Colon (tissue), 2 donors: ENCODE results near the gene PSME1.
A peak's percentile ranks its signal among the peaks of the same experiment; 100 is the strongest.
"Not testable (repeated sequence)": the region's sequence is repeated elsewhere in the genome, so short reads cannot be mapped to it uniquely, and the experiment has no call there.

Experiments used
- FAIRE-seq: peaks from 2 replicates; lab custom pipeline; 2012; peaks lifted over from hg19 to GRCh38; lab: Jason Lieb, UNC
- donor health status: control.
- donor health status: control.

PSME1 gene

DNA sequence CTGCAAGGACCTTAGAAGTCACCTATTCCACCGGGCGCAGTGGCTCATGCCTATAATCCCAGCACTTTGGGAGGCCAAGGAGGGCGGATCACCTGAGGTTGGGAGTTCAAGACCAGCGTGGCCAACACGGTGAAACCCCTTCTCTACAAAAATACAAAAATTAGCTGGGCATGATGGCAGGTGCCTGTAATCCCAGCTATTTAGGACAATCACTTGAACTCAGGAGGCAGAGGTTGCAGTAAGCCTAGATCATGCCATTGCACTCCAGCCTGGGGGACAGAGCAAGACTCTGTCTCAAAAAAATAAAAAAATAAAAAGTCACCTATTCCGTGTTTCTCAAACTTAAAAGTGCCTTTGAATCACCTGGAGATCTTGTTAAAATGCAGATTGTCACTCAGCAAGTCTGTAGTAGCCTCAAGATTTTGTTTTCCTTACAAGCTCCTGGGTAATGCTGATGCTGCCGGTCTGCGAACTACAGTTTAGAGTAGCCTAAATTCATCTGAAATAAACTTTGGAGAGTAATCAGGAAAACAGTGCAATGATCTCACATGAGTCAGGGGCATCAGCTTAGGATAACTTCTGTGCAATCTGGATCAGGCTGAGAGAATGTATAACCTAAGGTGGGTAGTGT is 30.3 kb upstream of the PSME1 start:
- not testable (repeated sequence) for FAIRE-seq

DNA sequence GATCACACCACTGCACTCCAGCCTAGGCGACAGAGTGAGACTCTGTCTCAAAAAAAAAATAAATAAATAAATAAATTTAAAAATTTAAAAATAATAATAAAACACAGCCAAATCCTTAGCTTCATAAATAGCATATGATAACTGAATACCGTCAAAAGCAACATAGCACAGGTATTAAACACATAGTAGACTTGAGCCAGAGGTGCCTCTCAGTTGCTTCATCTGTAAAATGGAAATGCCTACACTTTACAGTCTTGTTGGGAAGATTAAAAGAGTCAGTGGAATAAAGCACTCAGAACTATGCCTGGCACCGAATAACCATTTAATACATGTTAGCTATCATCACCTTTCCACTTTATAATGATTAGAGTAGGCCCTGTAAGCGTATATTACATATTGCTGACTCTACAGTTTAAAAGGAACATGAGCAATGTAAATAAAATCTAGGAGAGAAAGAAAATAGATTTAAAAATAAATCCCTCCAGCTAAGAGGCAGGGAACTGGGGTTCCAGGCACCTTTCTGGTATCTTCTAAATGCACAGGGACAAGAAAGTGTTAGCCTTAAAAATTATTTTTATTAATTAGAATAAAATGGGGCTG is 29.2 kb upstream of the PSME1 start:
- FAIRE-seq: no peak

- FAIRE-seq: no peak
Observed at GRCh38 chr14:24108336-24108874, 27.6 kb upstream of the PSME1 start.

GRCh38 chr14:24110060-24110459 is 25.9 kb upstream of the PSME1 start:
- FAIRE-seq: no peak

DNA sequence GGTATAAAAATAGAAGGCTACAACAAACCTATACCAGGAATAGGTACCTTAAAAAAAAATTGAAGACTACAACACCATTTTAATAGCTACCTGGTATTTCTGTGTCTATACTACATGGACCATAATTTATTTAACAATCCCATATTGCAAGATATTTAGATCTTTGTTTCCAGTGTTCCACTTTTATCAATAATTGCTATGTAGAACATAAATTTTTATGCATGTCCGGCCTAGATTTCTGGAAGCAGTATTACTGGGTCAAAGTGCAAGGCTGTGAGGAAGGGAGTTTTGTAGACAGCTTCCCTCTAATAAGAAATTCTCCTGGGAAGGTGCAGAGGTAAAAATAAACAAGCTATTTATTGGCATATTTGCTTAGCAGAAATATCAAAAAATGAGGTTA is 25.5 kb upstream of the PSME1 start:
- no peak for FAIRE-seq

DNA sequence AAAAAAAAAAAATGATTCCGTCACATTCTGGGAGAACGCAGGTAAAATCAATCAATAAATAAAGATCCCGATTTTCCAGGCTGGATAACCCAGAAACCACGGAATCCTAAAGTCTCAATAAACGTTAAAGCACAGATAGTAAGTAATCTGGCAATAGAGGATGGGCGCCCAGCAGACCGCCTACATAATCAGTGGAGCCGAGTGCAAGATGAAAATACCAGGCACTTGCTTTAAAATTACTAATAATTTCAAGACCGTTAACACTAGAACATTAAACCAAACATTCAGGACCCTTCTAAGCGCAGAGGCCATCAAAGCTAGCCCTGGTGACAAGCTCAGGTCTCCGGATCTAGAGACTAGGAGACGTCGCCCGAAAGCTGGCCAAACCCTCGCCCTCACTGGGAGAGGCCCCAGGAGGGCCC is 22.6 kb upstream of the PSME1 start:
- FAIRE-seq: no peak

GRCh38 chr14:24113801-24114531 is 22.0 kb upstream of the PSME1 start:
- no peak for FAIRE-seq

- peak; percentile 75 for FAIRE-seq
Observed at GRCh38 chr14:24114532-24115421, 21.2 kb upstream of the PSME1 start, which contains the start of the genes DCAF11 and NRL. DCAF11 (plus strand) TSS chr14:24114777; CDS start chr14:24115595, 818 bp downstream. NRL (minus strand) TSS chr14:24114949; CDS start chr14:24082848, 32,101 bp downstream.

DNA sequence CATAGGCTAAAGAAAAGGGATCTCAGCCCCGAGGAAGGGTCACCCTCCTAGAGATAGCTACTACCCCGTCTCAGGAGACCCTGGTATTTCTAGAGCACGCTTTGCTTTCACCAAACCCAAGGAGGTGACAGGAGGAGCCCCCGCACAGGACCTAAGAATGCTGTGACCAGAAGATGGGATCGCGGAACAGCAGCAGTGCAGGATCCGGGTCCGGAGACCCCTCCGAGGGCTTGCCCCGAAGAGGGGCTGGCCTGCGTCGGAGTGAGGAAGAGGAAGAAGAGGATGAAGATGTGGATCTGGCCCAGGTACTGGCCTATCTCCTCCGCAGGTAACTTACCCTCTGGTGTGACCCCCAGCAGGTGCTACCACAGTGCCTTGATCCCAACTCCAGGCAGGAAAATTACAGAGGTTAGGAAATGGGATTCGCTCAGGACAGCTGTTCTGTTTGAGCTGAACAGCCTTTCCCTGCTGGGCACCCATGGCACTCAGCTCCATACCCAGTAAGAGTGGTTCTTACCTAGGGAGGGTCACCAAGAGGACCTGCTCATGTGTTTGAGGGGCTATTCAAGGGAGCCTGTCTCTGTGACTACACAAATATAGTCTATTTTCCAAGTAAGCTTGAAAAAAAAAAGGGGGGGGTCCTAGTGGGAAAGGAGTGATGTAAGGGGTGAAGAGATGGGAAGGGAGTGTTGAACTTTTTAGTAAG is 20.4 kb upstream of the PSME1 start:
- FAIRE-seq: no peak

DNA sequence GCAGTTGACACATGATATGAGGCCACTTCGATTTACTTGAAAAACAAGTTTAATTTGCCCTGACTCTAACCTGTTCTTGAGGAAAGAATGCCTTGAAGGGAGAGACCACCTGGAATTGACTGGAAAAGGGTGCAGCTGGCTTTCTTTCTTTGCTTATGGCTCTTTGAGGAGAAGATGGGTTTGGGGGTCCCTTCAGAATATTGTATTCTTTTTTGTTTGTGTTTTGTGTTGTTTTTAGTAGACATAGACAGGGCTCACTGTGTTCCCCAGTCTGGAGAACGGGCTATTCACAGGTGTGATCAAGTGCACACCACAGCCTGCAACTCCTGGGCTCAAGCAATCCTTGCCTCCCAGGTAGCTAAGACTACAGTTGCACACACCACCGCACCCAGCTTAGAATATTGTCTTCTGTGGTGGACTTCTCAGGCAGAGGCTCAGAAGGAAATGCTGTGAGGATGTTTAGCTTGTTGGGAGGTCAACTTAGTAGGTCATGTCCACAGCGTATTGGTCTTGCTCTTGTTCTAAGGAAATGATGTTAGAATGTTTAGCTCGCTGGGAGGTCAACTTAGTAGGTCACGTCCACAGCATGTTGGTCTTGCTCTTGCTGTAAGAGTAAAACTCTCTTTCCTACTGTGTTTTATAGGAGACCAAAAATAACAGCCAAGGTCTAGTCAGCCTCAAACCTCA is 19.7 kb upstream of the PSME1 start:
- FAIRE-seq: no peak

- no peak for FAIRE-seq
Observed at GRCh38 chr14:24117179-24117578, 18.8 kb upstream of the PSME1 start.

DNA sequence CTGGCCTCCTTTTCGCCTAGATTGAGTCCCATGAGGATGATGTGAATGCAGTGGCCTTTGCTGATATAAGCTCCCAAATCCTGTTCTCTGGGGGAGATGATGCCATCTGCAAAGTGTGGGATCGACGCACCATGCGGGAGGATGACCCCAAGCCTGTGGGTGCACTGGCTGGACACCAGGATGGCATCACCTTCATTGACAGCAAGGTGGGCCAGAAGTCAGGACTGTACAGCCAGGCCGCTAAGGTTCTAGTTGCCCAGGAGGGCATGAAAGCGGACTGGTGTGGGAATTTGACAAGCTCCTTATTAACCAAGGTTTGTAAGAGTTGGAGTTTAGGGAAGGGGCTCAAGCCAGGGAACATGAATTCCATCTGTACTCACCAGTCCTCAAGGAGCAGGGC is 16.3 kb upstream of the PSME1 start:
- FAIRE-seq: no peak

GRCh38 chr14:24121210-24121609 is 14.8 kb upstream of the PSME1 start:
- FAIRE-seq: no peak

- no peak for FAIRE-seq
Observed at GRCh38 chr14:24122416-24122815, 13.6 kb upstream of the PSME1 start.

DNA sequence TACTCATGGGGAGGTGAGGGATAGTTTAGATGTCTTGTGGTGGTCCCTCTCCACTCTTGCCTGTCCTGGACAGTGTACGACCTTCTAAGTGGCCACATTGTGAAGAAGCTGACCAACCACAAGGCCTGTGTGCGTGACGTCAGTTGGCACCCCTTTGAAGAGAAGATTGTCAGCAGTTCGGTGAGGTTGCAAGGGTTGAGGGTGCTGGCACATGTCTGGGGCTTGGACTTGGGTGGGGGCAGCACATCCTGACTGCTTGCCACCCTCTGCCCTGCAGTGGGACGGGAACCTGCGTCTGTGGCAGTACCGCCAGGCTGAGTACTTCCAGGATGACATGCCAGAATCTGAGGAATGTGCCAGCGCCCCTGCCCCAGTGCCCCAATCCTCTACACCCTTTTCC is 13.1 kb upstream of the PSME1 start:
- FAIRE-seq: no peak

DNA sequence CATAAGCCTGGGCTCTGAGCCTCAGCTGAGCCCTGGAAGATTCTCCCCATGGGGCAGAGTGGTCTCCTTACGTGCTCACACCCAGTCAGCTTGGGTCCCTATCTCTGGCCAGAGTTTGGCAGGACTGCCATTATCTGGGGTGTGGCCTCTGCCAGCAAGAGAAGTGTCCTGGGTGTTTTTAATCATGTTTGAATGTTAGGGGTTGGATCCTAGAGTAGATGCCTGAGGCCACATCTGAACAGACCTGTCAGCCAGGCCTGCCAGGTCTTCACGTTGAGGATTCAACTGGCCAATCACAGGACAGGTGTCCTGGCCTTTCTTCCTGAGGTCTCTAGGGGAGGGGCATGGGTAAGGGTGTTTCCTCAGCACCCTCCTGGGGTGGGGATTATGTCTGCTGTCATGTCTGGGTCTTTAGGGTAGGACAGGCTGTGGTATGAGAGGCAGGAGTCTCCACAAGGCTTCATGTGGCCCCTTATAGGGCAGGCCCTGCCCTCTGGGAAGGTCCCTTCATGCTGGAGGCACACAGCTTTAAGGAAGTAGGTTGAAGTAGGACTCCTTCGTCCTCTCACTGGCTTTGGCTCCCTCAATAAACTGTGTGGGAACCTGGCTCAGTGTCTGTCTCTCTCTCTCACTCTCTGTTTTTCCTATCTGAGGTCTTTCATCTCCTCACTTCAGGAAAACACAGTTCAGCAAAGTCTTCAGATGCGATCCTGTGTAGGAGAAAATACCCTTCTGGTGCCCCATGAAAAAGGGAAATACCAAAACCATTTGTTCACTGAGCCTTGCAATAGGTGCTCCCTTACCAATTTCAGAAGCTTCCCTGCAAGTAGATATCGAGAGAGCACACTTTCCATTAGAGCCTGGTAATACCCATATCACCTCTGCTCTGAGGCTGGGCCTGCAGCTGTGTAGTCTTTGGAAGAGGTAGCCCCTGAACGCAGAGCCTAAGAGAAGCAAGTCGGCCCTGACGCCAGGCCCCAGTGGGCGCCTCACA is 12.3 kb upstream of the PSME1 start:
- no peak for FAIRE-seq

GRCh38 chr14:24126939-24127338 is 9.1 kb upstream of the PSME1 start:
- no peak for FAIRE-seq

- no peak for FAIRE-seq
Observed at GRCh38 chr14:24127673-24128072, 8.3 kb upstream of the PSME1 start.

DNA sequence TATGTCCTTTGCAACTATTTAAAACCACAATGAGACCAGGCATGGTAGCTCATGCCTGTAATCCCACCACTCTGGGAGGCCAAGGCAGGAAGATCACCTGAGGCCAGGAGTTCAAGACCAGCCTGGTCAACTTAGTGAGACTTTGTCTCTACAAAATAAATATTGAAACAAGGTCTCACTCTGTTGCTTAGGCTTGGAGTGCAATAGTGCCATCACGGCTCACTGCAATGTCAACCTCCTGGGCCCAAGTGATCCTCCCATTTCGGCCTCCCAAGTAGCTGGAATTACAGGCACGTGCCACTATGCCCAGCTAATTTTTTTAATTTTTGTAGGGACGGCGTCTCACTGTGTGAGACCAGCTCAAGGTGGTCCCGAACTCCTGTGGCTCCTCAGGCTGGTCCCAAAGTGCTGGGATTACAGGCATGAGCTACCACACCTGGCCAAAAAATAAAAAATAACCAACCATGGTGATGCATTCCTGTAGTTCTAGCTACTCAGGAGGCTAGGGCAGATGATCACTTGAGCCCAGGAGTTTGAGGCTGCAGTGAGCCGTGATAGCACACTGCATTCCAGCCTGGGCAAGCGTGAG is 6.5 kb upstream of the PSME1 start:
- no peak for FAIRE-seq
